ENCODE data around the gene CDON.

DNA sequence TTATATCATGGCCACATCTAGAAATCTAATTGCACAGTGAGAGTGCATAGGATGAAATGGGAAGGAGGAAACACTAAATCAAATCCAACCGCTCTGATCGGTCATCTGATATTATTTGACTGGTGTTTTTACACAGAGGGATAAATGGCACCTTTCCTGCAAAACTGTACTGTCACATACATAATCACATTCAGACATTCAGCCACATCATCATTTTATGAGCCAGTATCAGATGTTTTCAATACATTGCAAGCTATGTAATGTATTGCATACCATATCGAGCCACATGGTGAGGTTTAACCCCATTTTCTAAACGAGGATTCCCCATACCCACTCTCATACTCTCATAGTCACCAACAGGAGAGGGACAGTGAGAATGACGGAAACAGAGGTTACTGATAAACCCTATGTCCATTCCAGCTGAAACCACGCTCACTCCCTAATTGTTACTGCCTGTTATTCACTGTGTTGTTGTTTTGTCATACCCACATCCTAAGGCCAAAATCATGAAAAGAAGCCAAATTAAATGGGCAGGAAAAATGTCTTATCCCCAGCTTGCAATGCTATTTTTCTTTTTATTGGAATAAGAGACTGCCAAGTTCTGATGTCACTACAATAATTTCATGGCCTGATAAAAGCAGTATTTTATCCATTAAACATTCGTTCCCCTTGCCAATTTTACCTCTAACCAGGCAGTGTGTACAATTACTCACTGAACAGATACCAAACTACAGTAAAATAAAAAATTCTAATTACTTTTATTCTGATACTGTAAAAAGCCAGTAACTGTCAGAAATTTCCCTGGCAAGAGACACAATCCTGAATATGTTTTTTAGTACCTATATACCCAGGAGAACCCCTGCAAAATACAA, 9.0 kb downstream of the CDON start:
- TF ChIP-seq POLR2A (IDR thresholded peaks at IDR 0.05; ENCODE audit: low read depth, low read length), result no peak
- no peak for TF ChIP-seq PAX5 (IDR thresholded peaks at IDR 0.05; ENCODE audit: insufficient read depth, low read length, severe bottlenecking)
- TF ChIP-seq POLR2AphosphoS5 (IDR thresholded peaks at IDR 0.05; ENCODE audit: low read depth, low read length), result no peak
- TF ChIP-seq TAF1 (IDR thresholded peaks at IDR 0.05; ENCODE audit: low read depth, low read length), result no peak
- no peak for TF ChIP-seq POU2F2 (IDR thresholded peaks at IDR 0.05; ENCODE audit: low read depth, low read length)
- no peak for TF ChIP-seq SPI1 (IDR thresholded peaks at IDR 0.05; ENCODE audit: low read depth, low read length)

All from GM12891 (cell line).